HCT116 (cell line): ENCODE results near the gene BRD4. TPM values are rescaled to one million over a fixed set of nuclear protein-coding genes. Genes with fewer than 3 reads are reported as not detected.

ENCODE experiments used
- ATAC-seq: fragments of 200-7000 bp; cut with Tn5 transposase; 2 replicates; pipeline ENCODE4 v1.9.1; 2020; ENCODE audit warnings: mild to moderate bottlenecking, moderate library complexity
- BruUV-seq: library from RNA; stranded (reverse); fragments of 400-500 nt; replicated peaks from 2 replicates; lab custom pipeline; 2021; lab: Mats Ljungman, UMichigan
- CTCF ChIA-PET: fragments of 300-600 bp; sonication (Branson Sonifier 250); formaldehyde crosslinking; loops from one replicate; lab custom pipeline; 2021; ENCODE audit warnings: antibody characterized with exemption; lab: Charles Lee
- POLR2A ChIA-PET: fragments of 300-600, 350-600 bp; sonication (Branson Sonifier 250); formaldehyde crosslinking; loops from one replicate; lab custom pipeline; 2021; ENCODE audit warnings: antibody characterized with exemption; lab: Charles Lee
- RAD21 ChIA-PET, 2 experiments: fragments of 300-600 bp; sonication (Branson Sonifier 250); formaldehyde crosslinking; loops; one replicate each; lab custom pipeline; 2023; ENCODE audit warnings: low total read pairs in 2 of 2; ENCODE audit not compliant: uncharacterized antibody in 2 of 2, unreplicated experiment in 2 of 2, low non-redundant PET in 1 of 2; lab: Charles Lee
- DNase-seq: peaks from one replicate; pipeline ENCODE4 v3.0.0-alpha.2; 2010; ENCODE audit warnings: low read depth, low spot score
- H2AFZ ChIP-seq: fragments of 200-600 bp; shearing (Covaris generic), sonication (generic); 2 replicates; pipeline ENCODE4 v1.6.1; 2017; ENCODE audit warnings: low read depth, mixed run types, mixed read lengths, antibody characterized with exemption, low read length; ENCODE audit not compliant: poor library complexity, severe bottlenecking
- H3K27ac ChIP-seq: 2 replicates; pipeline ENCODE4 v1.5.1; 2012; ENCODE audit warnings: low read depth, low read length
- H3K27me3 ChIP-seq: fragments of 200-600 bp; sonication (generic); 2 replicates; pipeline ENCODE4 v1.6.1; 2016; ENCODE audit warnings: mixed run types, low read length, mixed read lengths; ENCODE audit not compliant: insufficient read depth
- H3K36me3 ChIP-seq, 2 experiments: fragments of 200-500 bp in 1 of 2; fragments of 200-600 bp in 1 of 2; sonication (Bioruptor generic) in 1 of 2; sonication (generic) in 1 of 2; 2 replicates each; pipeline versions ENCODE4 v1.5.1 to v1.6.1; 2014 to 2016; ENCODE audit warnings: low read length in 2 of 2, inconsistent platforms in 1 of 2, mixed read lengths in 1 of 2, mixed run types in 1 of 2; ENCODE audit not compliant: insufficient read depth in 2 of 2, control insufficient read depth in 1 of 2
- H3K4me1 ChIP-seq, 2 experiments: fragments of 200-600 bp in 1 of 2; sonication (generic) in 1 of 2; 2 replicates each; pipeline versions ENCODE4 v1.5.1 to v1.6.1; 2012 to 2017; ENCODE audit warnings: low read length in 2 of 2, inconsistent platforms in 1 of 2, mild to moderate bottlenecking in 1 of 2, mixed read lengths in 1 of 2, mixed run types in 1 of 2, moderate library complexity in 1 of 2; ENCODE audit not compliant: insufficient read depth in 2 of 2, control insufficient read depth in 1 of 2
- H3K4me2 ChIP-seq: fragments of 200-600 bp; sonication (generic); 2 replicates; pipeline ENCODE4 v1.6.1; 2017; ENCODE audit warnings: mixed run types, low read length, mixed read lengths
- H3K4me3 ChIP-seq, 2 experiments: fragments of 200-600 bp in 1 of 2; sonication (generic) in 1 of 2; replicated peaks in 1 of 2; 2 replicates each; pipeline ENCODE4 v1.5.1; 2011 to 2016; ENCODE audit warnings: low read length in 2 of 2, control low read depth in 1 of 2, low read depth in 1 of 2, mild to moderate bottlenecking in 1 of 2, mixed read lengths in 1 of 2, mixed run types in 1 of 2
- H3K79me2 ChIP-seq: fragments of 200-600 bp; sonication (generic); 2 replicates; pipeline ENCODE4 v1.6.1; 2017; ENCODE audit warnings: mild to moderate bottlenecking, mixed run types, low read length, moderate library complexity, mixed read lengths; ENCODE audit not compliant: insufficient read depth
- H3K9ac ChIP-seq: fragments of 200-600 bp; sonication (generic); 2 replicates; pipeline ENCODE4 v1.6.1; 2016; ENCODE audit warnings: low read length, mixed read lengths
- H3K9me2 ChIP-seq: fragments of 200-600 bp; sonication (generic), shearing (Covaris generic); 2 replicates; pipeline ENCODE4 v1.6.1; 2017; ENCODE audit warnings: mixed run types, mild to moderate bottlenecking, moderate library complexity; ENCODE audit not compliant: insufficient read depth
- H3K9me3 ChIP-seq, 2 experiments: fragments of 200-500 bp in 1 of 2; fragments of 200-600 bp in 1 of 2; sonication (Bioruptor generic) in 1 of 2; sonication (generic) in 1 of 2; 2 replicates each; pipeline ENCODE4 v1.6.1; 2014 to 2017; ENCODE audit warnings: low read length in 2 of 2, mixed read lengths in 2 of 2, inconsistent platforms in 1 of 2, low read depth in 1 of 2, mild to moderate bottlenecking in 1 of 2, mixed run types in 1 of 2, moderate library complexity in 1 of 2; ENCODE audit not compliant: control insufficient read depth in 1 of 2, insufficient read depth in 1 of 2
- H4K20me1 ChIP-seq: fragments of 200-600 bp; sonication (generic), shearing (Covaris generic); 2 replicates; pipeline ENCODE4 v1.6.1; 2017; ENCODE audit warnings: mixed run types, mild to moderate bottlenecking, moderate library complexity; ENCODE audit not compliant: insufficient read depth
- CEBPB ChIP-seq: IDR thresholded peaks from 2 replicates; pipeline ENCODE4 v1.6.1; 2012; ENCODE audit warnings: low read depth
- CTCF ChIP-seq, 3 experiments: fragments of 200-600 bp in 1 of 3; sonication (generic) in 1 of 3; IDR thresholded peaks in 2 of 3; conservative IDR thresholded peaks in 1 of 3; 2 replicates each; pipeline ENCODE4 v1.5.1; 2012 to 2017; ENCODE audit warnings: low read depth in 2 of 3, low read length in 2 of 3, antibody characterized with exemption in 1 of 3, borderline replicate concordance in 1 of 3, control low read depth in 1 of 3, mild to moderate bottlenecking in 1 of 3, mixed read lengths in 1 of 3, mixed run types in 1 of 3, moderate library complexity in 1 of 3; ENCODE audit not compliant: insufficient read depth in 1 of 3
- EGR1 ChIP-seq: IDR thresholded peaks from 2 replicates; pipeline ENCODE4 v1.6.1; 2012; ENCODE audit warnings: low read depth
- ELF1 ChIP-seq: IDR thresholded peaks from 2 replicates; pipeline ENCODE4 v1.6.1; 2012; ENCODE audit warnings: low read depth, borderline replicate concordance
- EZH2 ChIP-seq: fragments of 200-600 bp; sonication (generic); IDR thresholded peaks from 2 replicates; pipeline ENCODE4 v1.6.1; 2017; ENCODE audit warnings: antibody characterized with exemption, mixed run types
- EZH2phosphoT487 ChIP-seq: fragments of 200-600 bp; IDR thresholded peaks from 2 replicates; pipeline ENCODE4 v1.6.1; 2018; ENCODE audit warnings: antibody characterized with exemption, borderline replicate concordance
- FOSL1 ChIP-seq: IDR thresholded peaks from 2 replicates; pipeline ENCODE4 v1.6.1; 2012; ENCODE audit warnings: low read depth
- JUND ChIP-seq: IDR thresholded peaks from 2 replicates; pipeline ENCODE4 v1.6.1; 2012
- MAX ChIP-seq: IDR thresholded peaks from 2 replicates; pipeline ENCODE4 v1.6.1; 2012
- REST ChIP-seq: IDR thresholded peaks from 2 replicates; pipeline ENCODE4 v1.6.1; 2012; ENCODE audit warnings: low read depth
- SIN3A ChIP-seq: IDR thresholded peaks from 2 replicates; pipeline ENCODE4 v1.6.1; 2012; ENCODE audit warnings: low read depth
- SP1 ChIP-seq: IDR thresholded peaks from 2 replicates; pipeline ENCODE4 v1.6.1; 2012; ENCODE audit warnings: low read depth
- SRF ChIP-seq: IDR thresholded peaks from 2 replicates; pipeline ENCODE4 v1.6.1; 2012; ENCODE audit warnings: low read depth
- TCF7L2 ChIP-seq: IDR thresholded peaks from 2 replicates; pipeline ENCODE4 v1.7.0; 2011; ENCODE audit warnings: borderline replicate concordance, inconsistent platforms; ENCODE audit not compliant: insufficient read depth, insufficient read length; ENCODE audit errors: extremely low read depth
- YY1 ChIP-seq: IDR thresholded peaks from 2 replicates; pipeline ENCODE4 v1.6.1; 2011; ENCODE audit warnings: low read length, low read depth, moderate library complexity, mild to moderate bottlenecking; ENCODE audit not compliant: insufficient replicate concordance; ENCODE audit errors: extremely low read depth
- ZBTB33 ChIP-seq: IDR thresholded peaks from 2 replicates; pipeline ENCODE4 v1.6.1; 2011; ENCODE audit warnings: mild to moderate bottlenecking, low read length, moderate library complexity; ENCODE audit not compliant: insufficient replicate concordance; ENCODE audit errors: extremely low read depth
- ZFX ChIP-seq: fragments of 450-650 bp; IDR thresholded peaks from 2 replicates; pipeline ENCODE4 v1.6.1; 2017
- ZNF274 ChIP-seq: fragments of 200-500 bp; sonication (Bioruptor generic); IDR thresholded peaks from 2 replicates; pipeline ENCODE4 v1.6.1; 2014; ENCODE audit warnings: mild to moderate bottlenecking, low read depth, low read length, inconsistent platforms
- intact Hi-C: fragments of 100-400 bp; cut with micrococcal nuclease; formaldehyde crosslinking; loops from 2 replicates; pipeline ENCODE4 v1.10.0; 2022
- total RNA-seq: library from RNA; stranded (reverse); gene quantifications from one replicate; pipeline ENCODE4 v1.2.1, GENCODE V29; 2021; ENCODE audit not compliant: unreplicated experiment

The BRD4 gene
- total RNA-seq, 1 experiment from 2014 or later, result 52.9 TPM

GRCh38 chr19:15284091-15284490 is 48.2 kb downstream of the BRD4 start:
- ATAC-seq (no peak), DNase-seq (no peak)
- intact Hi-C loops, result no loop called here
- Histone ChIP-seq H3K9me2 (no peaks in the 10 kb centered on the region), H4K20me1 (peaks cover 23% of the 10 kb centered on the region; the same call in 1 of the 2 replicates), H3K27ac (no peak overlapping the region), H3K79me2 (peaks cover 100% of the 10 kb centered on the region), H3K4me1 (peaks cover 0 to 24% of the 10 kb centered on the region in 2 experiments; a peak in 1 of 4 replicates), H3K9me3 (no peaks in the 10 kb centered on the region), H3K9ac (no peak overlapping the region), H3K36me3 (no peaks in the 10 kb centered on the region), H3K4me3 (no peak overlapping the region), H2AFZ (no peak overlapping the region), H3K4me2 (no peak overlapping the region), H3K27me3 (no peaks in the 10 kb centered on the region)
- ChIA-PET POLR2A (no interaction called here), CTCF (no interaction called here), RAD21 (interaction anchor here in 1 of 2 experiments (1.2 kb wide), 1 partner anchor 366 kb away, joined by 3 read pairs; no protein-coding TSS in a partner anchor)
- TF ChIP-seq FOSL1 (no peak), MAX (no peak), CEBPB (no peak), SRF (no peak), TCF7L2 (no peak), SIN3A (no peak), YY1 (no peak), ELF1 (no peak), ZFX (no peak), REST (no peak), ZNF274 (no peak), CTCF (IDR thresholded peaks at IDR 0.05 in 2 of 3, conservative IDR thresholded peaks at IDR 0.05 in 1 of 3; ENCODE audit: borderline replicate concordance in 1 of 3, insufficient read depth in 1 of 3, low read depth in 2 of 3, low read length in 2 of 3) (no peak), EZH2phosphoT487 (no peak), ZBTB33 (no peak), SP1 (no peak), EZH2 (no peak), EGR1 (no peak), JUND (no peak)
- BruUV-seq, result no TSS peak
